H1 (cell line): ENCODE data around the gene SOX4.

ENCODE experiments used
- ATF3 ChIP-seq: IDR thresholded peaks from 2 replicates; pipeline ENCODE4 v1.6.1; 2011; ENCODE audit warnings: low read depth, mild to moderate bottlenecking, low read length; ENCODE audit not compliant: insufficient read depth
- CEBPB ChIP-seq: IDR thresholded peaks from 2 replicates; pipeline ENCODE4 v1.6.1; 2012; ENCODE audit warnings: low read depth, low read length
- CREB1 ChIP-seq: IDR thresholded peaks from 2 replicates; pipeline ENCODE4 v1.6.1; 2012; ENCODE audit warnings: inconsistent platforms
- CTCF ChIP-seq, 3 experiments: IDR thresholded peaks; 1 replicate in 2 of 3; 2 replicates in 1 of 3; pipeline versions ENCODE4 v1.5.1 to v1.6.1; 2011; ENCODE audit warnings: low read length in 3 of 3, mild to moderate bottlenecking in 3 of 3, inconsistent platforms in 2 of 3, low read depth in 1 of 3, moderate library complexity in 1 of 3; ENCODE audit not compliant: insufficient read depth in 1 of 3; ENCODE audit errors: control extremely low read depth in 1 of 3
- GTF2F1 ChIP-seq: IDR thresholded peaks from 2 replicates; pipeline ENCODE4 v1.6.1; 2012; ENCODE audit warnings: low read depth, low read length, improper control_type of control experiment, borderline replicate concordance
- NRF1 ChIP-seq: IDR thresholded peaks from 2 replicates; pipeline ENCODE4 v1.6.1; 2011; ENCODE audit warnings: mild to moderate bottlenecking, low read depth, low read length, improper control_type of control experiment
- POLR2A ChIP-seq, 2 experiments: IDR thresholded peaks; 1 replicate in 1 of 2; 2 replicates in 1 of 2; pipeline ENCODE4 v1.6.1; 2011; ENCODE audit warnings: low read depth in 2 of 2, low read length in 2 of 2, mild to moderate bottlenecking in 2 of 2; ENCODE audit errors: control extremely low read depth in 1 of 2
- POLR2AphosphoS5 ChIP-seq: IDR thresholded peaks from 2 replicates; pipeline ENCODE4 v1.6.1; 2011; ENCODE audit warnings: low read depth, low read length
- TAF1 ChIP-seq: IDR thresholded peaks from 2 replicates; pipeline ENCODE4 v1.6.1; 2011; ENCODE audit warnings: mild to moderate bottlenecking, low read depth, low read length
- TCF12 ChIP-seq: IDR thresholded peaks from 2 replicates; pipeline ENCODE4 v1.6.1; 2011; ENCODE audit warnings: low read depth, mild to moderate bottlenecking, low read length

GRCh38 chr6:21613809-21614208 is 20.3 kb downstream of the SOX4 start:
- TF ChIP-seq CTCF (IDR thresholded peaks at IDR 0.05; ENCODE audit: control extremely low read depth in 1 of 3, insufficient read depth in 1 of 3, low read depth in 1 of 3, low read length in 3 of 3) (no peak), POLR2A (IDR thresholded peaks at IDR 0.05; ENCODE audit: control extremely low read depth in 1 of 2, low read depth in 2 of 2, low read length in 2 of 2) (no peak), CEBPB (no peak), CREB1 (no peak), TCF12 (no peak), NRF1 (no peak), TAF1 (no peak), POLR2AphosphoS5 (no peak), GTF2F1 (no peak), ATF3 (no peak)
